Right lobe of liver (tissue), 6 donors: Measurements from ENCODE around the gene TCERG1. TPM values are rescaled to one million over a fixed set of nuclear protein-coding genes. Genes with fewer than 3 reads are reported as not detected.

Experiments
- ATAC-seq, 4 donors: fragments of 200-7000 bp; cut with Tn5 transposase; one replicate each; pipeline ENCODE4 v1.9.1; 2020; ENCODE audit warnings: mild to moderate bottlenecking in 4 of 4, moderate library complexity in 4 of 4
- DNase-seq, 3 donors: peaks; one replicate each; pipeline ENCODE4 v3.0.0-alpha.2; 2020
- H3K27ac ChIP-seq, 3 donors: fragments of 200-600 bp; one replicate each; pipeline ENCODE4 v1.8.0; 2022
- H3K27me3 ChIP-seq, 2 donors: fragments of 200-600 bp; one replicate each; pipeline ENCODE4 v1.8.0; 2022
- H3K36me3 ChIP-seq, 4 donors: fragments of 200-600 bp; sonication (generic) in 1 of 4; one replicate each; pipeline versions ENCODE4 v1.5.1 to v1.8.0; 2017 to 2022; ENCODE audit warnings: control low read depth in 1 of 4
- H3K4me1 ChIP-seq, 4 donors: fragments of 200-600 bp; sonication (generic) in 1 of 4; one replicate each; pipeline versions ENCODE4 v1.5.1 to v1.8.0; 2017 to 2022; ENCODE audit warnings: control low read depth in 1 of 4
- H3K4me3 ChIP-seq, 3 donors: fragments of 200-600 bp; one replicate each; pipeline ENCODE4 v1.8.0; 2022
- H3K9me3 ChIP-seq, 4 donors: fragments of 200-600 bp; sonication (generic) in 1 of 4; one replicate each; pipeline versions ENCODE4 v1.5.1 to v1.8.0; 2017 to 2022; ENCODE audit warnings: control low read depth in 1 of 4
- CTCF ChIP-seq, 4 donors: fragments of 200-600 bp in 3 of 4; fragments of 450-650 bp in 1 of 4; IDR thresholded peaks; one replicate each; pipeline versions ENCODE4 v1.5.1 to v1.8.0; 2016 to 2022; ENCODE audit warnings: antibody characterized with exemption in 4 of 4, mild to moderate bottlenecking in 2 of 4
- POLR2A ChIP-seq: fragments of 450-650 bp; IDR thresholded peaks from one replicate; pipeline ENCODE4 v1.6.1; 2017; ENCODE audit warnings: antibody characterized with exemption, mild to moderate bottlenecking
- WGBS: methylation state at CpG from one replicate; pipeline ENCODE4 v1.1.6; 2018; ENCODE audit warnings: low coverage, low lambda C conversion rate; ENCODE audit not compliant: insufficient coverage; ENCODE audit errors: missing lambda C conversion rate; 5-methylcytosine and 5-hydroxymethylcytosine counted together
- intact Hi-C, 2 donors: fragments of 100-400 bp; cut with DNase I; formaldehyde crosslinking; loops; one replicate each; pipeline versions ENCODE4 v1.11.2 to v1.14.1; 2022
- total RNA-seq, 6 experiments: library from RNA; depleted of rRNA in 2 of 6; stranded (reverse); fragments of >200 nt in 2 of 6; fragmentation: NEBNext Ultra II Directional in 3 of 6; extraction: Animal tissue kit (Norgen Biotek cat#: 25700) in 3 of 6; gene quantifications; one replicate each; pipeline versions ENCODE4 v1.1.0 to v1.2.4, GENCODE V29; 2016 to 2023
- donor health status: DM: no; HTN: yes; CAD: no.
- donor health status: DM: no; HTN: no; CAD: no.
- donor health status: DM: no; HTN: no; CAD: no.
- donor health status: DM: no; HTN: yes; CAD: no.
- donor health status: DM: no; HTN: yes; CAD: no.

The TCERG1 gene
- total RNA-seq, 6 experiments from 2014 or later: 9.7 to 27.4 (median 18.4) TPM

- ATAC-seq (no peak), DNase-seq (no peak)
- 60% methylated on average over 8 of the region's 12 CpGs for WGBS
- Histone ChIP-seq H3K4me3 (no peak overlapping the region), H3K27ac (no peak overlapping the region), H3K27me3 (no peaks in the 10 kb centered on the region), H3K36me3 (no peaks in the 10 kb centered on the region), H3K9me3 (no peaks in the 10 kb centered on the region), H3K4me1 (no peaks in the 10 kb centered on the region)
- intact Hi-C loops: no loop called here
- TF ChIP-seq POLR2A: no peak
- no peak for TF ChIP-seq CTCF (IDR thresholded peaks at IDR 0.05)
Measured at GRCh38 chr5:146425023-146425422, 22.1 kb upstream of the TCERG1 start.

GRCh38 chr5:146426305-146426704 lies 20.8 kb upstream of the TCERG1 start:
- H3K4me3 ChIP-seq: no peak overlapping the region
- no peak overlapping the region for H3K27ac ChIP-seq
- WGBS: 52% methylated on average over 5 of the region's 5 CpGs
- H3K27me3 ChIP-seq: no peaks in the 10 kb centered on the region
- intact Hi-C loops: no loop called here
- TF ChIP-seq POLR2A: no peak
- no peak for TF ChIP-seq CTCF (IDR thresholded peaks at IDR 0.05)
- DNase-seq: no peak
- H3K4me1 ChIP-seq: no peaks in the 10 kb centered on the region
- no peaks in the 10 kb centered on the region for H3K36me3 ChIP-seq
- H3K9me3 ChIP-seq: no peaks in the 10 kb centered on the region
- no peak for ATAC-seq

GRCh38 chr5:146426853-146427618 lies 20.1 kb upstream of the TCERG1 start:
- Histone ChIP-seq H3K27ac (no peak overlapping the region), H3K9me3 (no peaks in the 10 kb centered on the region), H3K27me3 (no peaks in the 10 kb centered on the region), H3K4me1 (no peaks in the 10 kb centered on the region), H3K36me3 (no peaks in the 10 kb centered on the region), H3K4me3 (no peak overlapping the region)
- ATAC-seq: peak; percentile 77 to 90 (median 86)
- 10% methylated on average over 6 of the region's 7 CpGs for WGBS
- TF ChIP-seq POLR2A: no peak
- TF ChIP-seq CTCF (IDR thresholded peaks at IDR 0.05): peak; percentile 57 to 71 (median 66)
- no peak for DNase-seq
- intact Hi-C loops: no loop called here

- Histone ChIP-seq H3K4me3 (no peak overlapping the region), H3K4me1 (no peaks in the 10 kb centered on the region), H3K9me3 (no peaks in the 10 kb centered on the region), H3K27ac (no peak overlapping the region), H3K27me3 (no peaks in the 10 kb centered on the region), H3K36me3 (no peaks in the 10 kb centered on the region)
- WGBS: 24% methylated on average over 3 of the region's 4 CpGs
- ATAC-seq: no peak
- intact Hi-C loops: no loop called here
- no peak for DNase-seq
- no peak for TF ChIP-seq CTCF (IDR thresholded peaks at IDR 0.05)
- no peak for TF ChIP-seq POLR2A
Measured at GRCh38 chr5:146427619-146427997, 19.5 kb upstream of the TCERG1 start.
